K562 (cell line): Measurements from ENCODE around the gene FZD1. TPM values are rescaled to one million over a fixed set of nuclear protein-coding genes. Genes with fewer than 3 reads are reported as not detected.

Experiments
- CBFA2T2 ChIP-seq: fragments of 450-650 bp; conservative IDR thresholded peaks from 2 replicates; pipeline ENCODE4 v1.6.1; 2017; ENCODE audit warnings: mild to moderate bottlenecking
- CCNT2 ChIP-seq: IDR thresholded peaks from 2 replicates; pipeline ENCODE4 v1.6.1; 2011; ENCODE audit warnings: borderline replicate concordance, low read depth, mild to moderate bottlenecking, moderate library complexity, mixed read lengths, low read length; ENCODE audit not compliant: insufficient read length; ENCODE audit errors: extremely low read depth
- CHCHD3 ChIP-seq: fragments of 250-450 bp; sonication (Bioruptor Pico); IDR thresholded peaks from 2 replicates; pipeline ENCODE4 v2.1.2; 2022; ENCODE audit warnings: mild to moderate bottlenecking
- EHMT2 ChIP-seq: fragments of 450-650 bp; IDR thresholded peaks from 2 replicates; pipeline ENCODE4 v1.6.1; 2018; ENCODE audit warnings: antibody characterized with exemption
- ETV5 ChIP-seq: sonication (generic); formaldehyde crosslinking; IDR thresholded peaks from 2 replicates; pipeline ENCODE4 v1.4.0; 2020; ENCODE audit warnings: low read depth, mild to moderate bottlenecking, missing genetic modification reagents
- GATAD2A ChIP-seq: fragments of 450-650 bp; IDR thresholded peaks from 2 replicates; pipeline ENCODE4 v1.6.1; 2017
- GTF3C2 ChIP-seq: IDR thresholded peaks from 3 replicates; pipeline ENCODE4 v1.6.1; 2011; ENCODE audit warnings: borderline replicate concordance, mild to moderate bottlenecking, moderate library complexity; ENCODE audit not compliant: insufficient read length; ENCODE audit errors: extremely low read depth
- HCFC1 ChIP-seq: IDR thresholded peaks from 2 replicates; pipeline ENCODE4 v1.6.1; 2012; ENCODE audit warnings: low read depth, low read length, improper control_type of control experiment
- HEY1 ChIP-seq: fragments of 250-450 bp; sonication (Bioruptor Pico); IDR thresholded peaks from 2 replicates; pipeline ENCODE4 v1.5.0; 2020; ENCODE audit warnings: mild to moderate bottlenecking, moderate library complexity, borderline replicate concordance
- MAFG ChIP-seq: fragments of 450-650 bp; conservative IDR thresholded peaks from 2 replicates; pipeline ENCODE4 v1.6.1; 2016; ENCODE audit warnings: missing genetic modification characterization, missing compliant biosample characterization
- MXD1 ChIP-seq: fragments of 250-450 bp; sonication (Bioruptor Pico); IDR thresholded peaks from 2 replicates; pipeline ENCODE4 v1.8.0; 2021; ENCODE audit warnings: borderline replicate concordance, mild to moderate bottlenecking, moderate library complexity; ENCODE audit not compliant: poor library complexity, severe bottlenecking
- MXI1 ChIP-seq: IDR thresholded peaks from 2 replicates; pipeline ENCODE4 v1.6.1; 2011; ENCODE audit warnings: low read depth, mild to moderate bottlenecking, improper control_type of control experiment, low read length
- NFATC3 ChIP-seq: fragments of 450-650 bp; IDR thresholded peaks from 2 replicates; pipeline ENCODE4 v1.6.1; 2017; ENCODE audit warnings: mild to moderate bottlenecking
- RAD21 ChIP-seq, 2 experiments: fragments of 250-450 bp in 1 of 2; fragments of 450-650 bp in 1 of 2; sonication (Bioruptor Pico) in 1 of 2; formaldehyde crosslinking in 1 of 2; IDR thresholded peaks in 1 of 2; conservative IDR thresholded peaks in 1 of 2; 2 replicates each; pipeline versions ENCODE4 v1.4.0 to v1.8.0; 2020 to 2022; ENCODE audit warnings: mild to moderate bottlenecking in 2 of 2, moderate library complexity in 1 of 2
- SIRT6 ChIP-seq: IDR thresholded peaks from one replicate; pipeline ENCODE4 v1.6.1; 2012; ENCODE audit warnings: low read depth, mild to moderate bottlenecking, control low read depth, inconsistent platforms, low read length, moderate library complexity
- SRSF1 ChIP-seq: fragments of 200-400 bp; formaldehyde crosslinking; IDR thresholded peaks from 2 replicates; pipeline ENCODE4 v1.6.1; 2017; ENCODE audit warnings: mild to moderate bottlenecking, low read depth, low read length, moderate library complexity
- TAF1 ChIP-seq: IDR thresholded peaks from 2 replicates; pipeline ENCODE4 v1.6.1; 2011; ENCODE audit warnings: mild to moderate bottlenecking, low read length, moderate library complexity; ENCODE audit not compliant: insufficient read depth, control insufficient read depth, severe bottlenecking; ENCODE audit errors: extremely low read depth
- YBX1 ChIP-seq: fragments of 450-650 bp; IDR thresholded peaks from 2 replicates; pipeline ENCODE4 v1.7.1; 2016; ENCODE audit warnings: mild to moderate bottlenecking
- ZBTB7A ChIP-seq: IDR thresholded peaks from 2 replicates; pipeline ENCODE4 v1.6.1; 2011; ENCODE audit warnings: low read depth, mild to moderate bottlenecking, low read length, moderate library complexity, borderline replicate concordance; ENCODE audit not compliant: control insufficient read depth
- ZC3H8 ChIP-seq: fragments of 450-650 bp; IDR thresholded peaks from 2 replicates; pipeline ENCODE4 v1.6.1; 2017
- ZFP1 ChIP-seq: fragments of 450-650 bp; formaldehyde crosslinking; IDR thresholded peaks from 2 replicates; pipeline ENCODE4 v1.4.0; 2020; ENCODE audit warnings: mild to moderate bottlenecking, mixed read lengths
- ZNF76 ChIP-seq: fragments of 250-450 bp; sonication (Bioruptor Pico); IDR thresholded peaks from 2 replicates; pipeline ENCODE4 v1.4.0; 2020; ENCODE audit warnings: mild to moderate bottlenecking, moderate library complexity, borderline replicate concordance
- polyA plus RNA-seq, 8 experiments: library from polyadenylated mRNA; depleted of rRNA in 4 of 8; stranded (reverse) in 5 of 8; unstranded in 3 of 8; fragments of >200 nt; fragmentation: Nextera tagmentation in 2 of 8; fragmentation: Illumina TruSeq in 1 of 8; extraction: Ambion mirVana in 2 of 8; extraction: Trizol in 1 of 8; gene quantifications; 2 replicates each; pipeline versions ENCODE4 v1.2.1 to v1.2.3, GENCODE V29; 2011 to 2014; ENCODE audit warnings: inconsistent platforms in 1 of 8, missing spikeins in 1 of 8
- total RNA-seq, 7 experiments: library from RNA; depleted of rRNA in 6 of 7; stranded (reverse); fragments of >200 nt in 6 of 7; fragmentation: Illumina TruSeq in 2 of 7; extraction: Trizol in 2 of 7; gene quantifications; 2 replicates each; pipeline versions ENCODE4 v1.2.1 to v1.2.3, GENCODE V29; 2011 to 2021; ENCODE audit warnings: low replicate concordance in 1 of 7
- TF ChIP-seq, protein P1 (sequence below): sonication (generic); formaldehyde crosslinking; IDR thresholded peaks from 2 replicates; pipeline ENCODE4 v1.8.1; 2023; ENCODE audit warnings: mild to moderate bottlenecking, missing genetic modification reagents

Gene FZD1
- total and polyA plus RNA-seq, 9 of the 15 experiments (the other 6 are each of a cell fraction or from before 2014, with no cell fraction given) = 0.25 to 5.1 (median 1.8) TPM

DNA sequence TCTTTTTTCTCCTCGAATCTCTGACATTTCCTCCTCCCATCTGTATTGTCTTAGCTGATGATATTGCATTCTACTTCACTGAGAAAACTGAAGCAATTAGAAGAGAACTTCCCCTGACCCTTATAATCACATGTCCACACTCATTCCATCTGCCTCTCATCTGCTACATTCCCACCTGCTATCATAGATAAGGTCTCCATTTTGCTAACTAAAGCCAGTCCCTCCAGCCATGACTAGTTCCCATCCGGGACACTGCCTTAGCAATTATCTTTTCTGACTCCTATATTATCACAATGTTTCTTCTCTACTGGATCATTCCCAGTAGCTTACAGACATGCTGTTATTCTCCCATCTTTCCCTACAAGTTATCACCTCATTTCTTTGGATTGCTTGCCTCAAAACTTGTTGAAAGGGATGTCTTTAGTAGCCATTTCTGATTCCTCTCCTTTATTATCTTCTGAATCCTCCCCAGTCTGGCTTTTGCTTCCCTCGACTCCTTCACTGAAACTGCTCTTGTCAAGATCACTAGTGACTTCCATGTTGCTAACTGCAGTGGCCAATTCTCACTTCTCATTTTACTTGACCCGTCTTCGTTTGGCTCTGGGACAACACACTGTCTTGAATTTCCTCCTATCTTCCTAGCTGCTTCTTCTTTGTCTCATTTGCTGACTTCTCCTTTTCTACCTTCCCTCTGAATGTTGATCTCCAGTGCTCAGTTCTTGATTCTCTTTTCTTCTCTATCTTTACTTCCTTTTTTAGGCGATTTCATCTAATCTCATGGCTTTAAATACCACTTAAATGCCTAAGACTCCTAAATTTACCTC lies 35.9 kb downstream of the FZD1 start (continued):
- no peak; a peak in 1 of 4 replicates for TF ChIP-seq RAD21 (CRISPR knock-in tag; conservative IDR thresholded peaks at IDR 0.05 in 1 of 2, IDR thresholded peaks at IDR 0.05 in 1 of 2)
- TF ChIP-seq CBFA2T2 = peak; percentile 99
- no peak for TF ChIP-seq SIRT6
- TF ChIP-seq SRSF1 = no peak
- TF ChIP-seq YBX1 = no peak
- TF ChIP-seq ZFP1 (CRISPR knock-in tag) = no peak
- TF ChIP-seq HCFC1 = no peak
- peak; percentile 25 for TF ChIP-seq TAF1
- TF ChIP-seq CCNT2 = peak; percentile 66
- no peak for TF ChIP-seq HEY1 (CRISPR knock-in tag)
- peak; percentile 74; the same call in 1 of the 2 replicates for TF ChIP-seq NFATC3
- TF ChIP-seq, protein P1, sequence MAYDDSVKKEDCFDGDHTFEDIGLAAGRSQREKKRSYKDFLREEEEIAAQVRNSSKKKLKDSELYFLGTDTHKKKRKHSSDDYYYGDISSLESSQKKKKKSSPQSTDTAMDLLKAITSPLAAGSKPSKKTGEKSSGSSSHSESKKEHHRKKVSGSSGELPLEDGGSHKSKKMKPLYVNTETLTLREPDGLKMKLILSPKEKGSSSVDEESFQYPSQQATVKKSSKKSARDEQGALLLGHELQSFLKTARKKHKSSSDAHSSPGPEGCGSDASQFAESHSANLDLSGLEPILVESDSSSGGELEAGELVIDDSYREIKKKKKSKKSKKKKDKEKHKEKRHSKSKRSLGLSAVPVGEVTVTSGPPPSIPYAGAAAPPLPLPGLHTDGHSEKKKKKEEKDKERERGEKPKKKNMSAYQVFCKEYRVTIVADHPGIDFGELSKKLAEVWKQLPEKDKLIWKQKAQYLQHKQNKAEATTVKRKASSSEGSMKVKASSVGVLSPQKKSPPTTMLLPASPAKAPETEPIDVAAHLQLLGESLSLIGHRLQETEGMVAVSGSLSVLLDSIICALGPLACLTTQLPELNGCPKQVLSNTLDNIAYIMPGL (CRISPR knock-in tag) = no peak
- TF ChIP-seq MAFG (tag) = peak; percentile 62
- TF ChIP-seq MXI1 = peak; percentile 21; the same call in 1 of the 2 replicates
- TF ChIP-seq MXD1 (CRISPR knock-in tag) = no peak
- no peak for TF ChIP-seq GTF3C2
- TF ChIP-seq EHMT2 = peak; percentile 91
- TF ChIP-seq ETV5 (CRISPR knock-in tag) = peak; percentile 43; the same call in 1 of the 2 replicates
- TF ChIP-seq CHCHD3 (CRISPR knock-in tag) = 0 out of 2 replicates have a peak, but pooled peaks have one; percentile 49
- no peak; the same call in none of the 2 replicates for TF ChIP-seq ZC3H8
- TF ChIP-seq ZNF76 (CRISPR knock-in tag) = no peak
- TF ChIP-seq GATAD2A = no peak
- TF ChIP-seq ZBTB7A = no peak
